Duodenal mucosa (tissue), 2 donors: Measurements from ENCODE around the gene DPEP3.
"Not testable (repeated sequence)": the region's sequence is repeated elsewhere in the genome, so short reads cannot be mapped to it uniquely, and the experiment has no call there.

Experiments used
- H3K27ac ChIP-seq: one replicate; pipeline ENCODE4 v1.7.0; 2013; ENCODE audit warnings: low read depth, low read length
- H3K27me3 ChIP-seq, 2 donors: one replicate each; pipeline ENCODE4 v1.7.0; 2013; ENCODE audit warnings: low read length in 2 of 2, control low read depth in 1 of 2; ENCODE audit not compliant: insufficient read depth in 2 of 2, control insufficient read depth in 1 of 2
- H3K36me3 ChIP-seq, 2 donors: one replicate each; pipeline ENCODE4 v1.7.0; 2013; ENCODE audit warnings: low read length in 2 of 2, control low read depth in 1 of 2; ENCODE audit not compliant: insufficient read depth in 2 of 2, control insufficient read depth in 1 of 2
- H3K4me1 ChIP-seq, 2 donors: one replicate each; pipeline ENCODE4 v1.7.0; 2013; ENCODE audit warnings: low read length in 2 of 2, control low read depth in 1 of 2; ENCODE audit not compliant: insufficient read depth in 2 of 2, control insufficient read depth in 1 of 2
- H3K4me3 ChIP-seq, 2 donors: one replicate each; pipeline ENCODE4 v1.7.0; 2013; ENCODE audit warnings: low read length in 2 of 2, low read depth in 1 of 2
- H3K9ac ChIP-seq, 2 donors: one replicate each; pipeline ENCODE4 v1.7.0; 2013; ENCODE audit warnings: low read length in 2 of 2, low read depth in 1 of 2
- H3K9me3 ChIP-seq, 2 donors: one replicate each; pipeline ENCODE4 v1.7.0; 2013; ENCODE audit warnings: low read length in 2 of 2, control low read depth in 1 of 2; ENCODE audit not compliant: control insufficient read depth in 1 of 2

DPEP3 gene

DNA sequence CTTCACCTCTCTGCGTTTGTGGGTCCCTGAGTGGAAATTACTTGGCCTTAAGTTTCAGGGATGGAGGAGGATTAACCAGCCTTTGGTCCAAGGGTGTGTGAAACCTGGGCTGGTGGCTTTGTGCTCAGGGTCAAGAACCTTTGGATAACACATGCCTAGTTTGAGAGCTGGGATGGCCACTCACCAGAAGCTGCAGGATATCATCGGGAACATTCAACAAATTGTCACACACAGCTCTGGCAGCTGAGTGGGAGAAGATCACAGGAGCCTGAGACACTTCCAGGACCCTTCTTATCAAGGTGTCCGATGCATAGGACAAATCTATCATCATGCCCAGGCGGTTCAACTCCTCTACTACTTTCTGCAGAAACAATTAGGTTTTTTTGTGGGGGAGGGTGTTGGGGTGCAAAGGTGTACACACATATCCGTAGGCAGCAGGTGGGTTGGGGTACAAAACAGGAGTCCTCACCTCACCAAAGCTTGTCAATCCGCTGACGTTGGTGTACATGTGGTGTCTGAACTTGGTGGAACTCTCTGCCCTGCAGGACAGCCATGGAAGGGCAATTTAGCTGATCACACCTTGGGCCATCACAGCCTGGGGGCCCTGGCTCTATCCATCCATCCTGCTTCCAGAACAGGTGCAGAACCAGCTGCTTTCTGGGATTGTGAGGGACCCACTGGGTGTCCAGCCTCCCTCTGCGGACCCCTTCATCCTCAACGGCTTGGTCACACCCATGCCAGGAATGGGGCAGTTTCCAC lies 2.7 kb downstream of the DPEP3 start:
- Histone ChIP-seq H3K4me1 (no peaks in the 10 kb centered on the region), H3K36me3 (no peaks in the 10 kb centered on the region), H3K4me3 (no peak overlapping the region), H3K9ac (no peak overlapping the region), H3K27me3 (peaks cover 0 to 8% of the 10 kb centered on the region in 2 donors), H3K9me3 (no peaks in the 10 kb centered on the region), H3K27ac (no peak overlapping the region)

- Histone ChIP-seq H3K4me1 (no peaks in the 10 kb centered on the region), H3K27me3 (peaks cover 0 to 8% of the 10 kb centered on the region in 2 donors), H3K9me3 (no peaks in the 10 kb centered on the region), H3K4me3 (no peak overlapping the region), H3K36me3 (no peaks in the 10 kb centered on the region), H3K9ac (no peak overlapping the region), H3K27ac (no peak overlapping the region)
These were observed 3.3 kb downstream of the DPEP3 start for GRCh38 chr16:67977005-67977404.

DNA sequence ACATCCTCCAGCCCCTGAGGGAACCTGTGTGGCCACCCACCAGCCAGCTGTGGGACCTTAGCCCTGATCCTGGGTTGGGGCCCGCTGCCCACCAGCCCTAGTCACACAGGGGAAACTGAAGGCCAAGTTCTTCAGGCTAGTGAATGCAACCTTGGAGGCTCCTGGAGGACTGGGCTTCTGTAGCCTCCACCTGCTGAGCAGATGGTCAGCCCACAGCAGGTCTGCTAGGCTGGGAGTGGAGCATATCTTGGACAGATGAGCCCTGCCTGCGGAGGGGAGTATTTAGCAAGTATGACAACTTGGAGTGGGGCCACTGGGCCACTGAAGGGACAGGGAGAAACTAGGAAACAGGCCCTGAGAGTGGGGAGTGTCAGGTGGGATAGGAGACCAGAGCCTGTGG lies 4.1 kb downstream of the DPEP3 start:
- no peak overlapping the region for H3K9ac ChIP-seq
- peaks cover 0 to 8% of the 10 kb centered on the region in 2 donors for H3K27me3 ChIP-seq
- H3K4me1 ChIP-seq: no peaks in the 10 kb centered on the region
- H3K9me3 ChIP-seq: no peaks in the 10 kb centered on the region
- no peak overlapping the region for H3K4me3 ChIP-seq
- no peaks in the 10 kb centered on the region for H3K36me3 ChIP-seq
- no peak overlapping the region for H3K27ac ChIP-seq

- peaks cover 0 to 8% of the 10 kb centered on the region in 2 donors for H3K27me3 ChIP-seq
- H3K4me3 ChIP-seq: no peak overlapping the region
- H3K27ac ChIP-seq: no peak overlapping the region
- H3K9ac ChIP-seq: no peak overlapping the region
- no peaks in the 10 kb centered on the region for H3K9me3 ChIP-seq
- H3K4me1 ChIP-seq: no peaks in the 10 kb centered on the region
- H3K36me3 ChIP-seq: no peaks in the 10 kb centered on the region
These were observed 4.8 kb downstream of the DPEP3 start for GRCh38 chr16:67975321-67976105.

- H3K27ac ChIP-seq, H3K9me3 ChIP-seq, H3K36me3 ChIP-seq, H3K27me3 ChIP-seq, H3K4me3 ChIP-seq, H3K4me1 ChIP-seq, H3K9ac ChIP-seq: not testable (repeated sequence)
These were observed 8.0 kb downstream of the DPEP3 start for GRCh38 chr16:67972285-67972684.

DNA sequence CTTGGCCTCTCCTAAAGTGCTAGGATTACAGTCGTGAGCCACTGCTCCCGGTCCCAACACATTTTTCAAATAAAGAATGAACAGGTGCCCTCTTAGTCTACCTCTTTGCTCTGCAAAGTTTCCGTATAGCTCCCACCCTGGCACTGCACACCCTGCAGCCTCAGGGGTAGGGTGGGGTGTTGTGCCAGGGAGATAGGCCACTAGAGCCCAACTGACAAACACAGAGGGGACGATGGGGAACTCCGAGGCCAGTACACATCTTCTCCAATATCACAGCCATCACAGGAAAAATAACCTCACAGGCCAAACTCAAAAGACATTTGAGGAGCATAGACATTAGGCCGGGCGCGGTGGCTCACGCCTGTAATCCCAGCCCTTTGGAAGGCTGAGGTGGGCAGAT lies 9.2 kb downstream of the DPEP3 start:
- Histone ChIP-seq H3K4me3 (no peak overlapping the region), H3K9ac (no peak overlapping the region), H3K36me3 (no peaks in the 10 kb centered on the region), H3K27ac (no peak overlapping the region), H3K27me3 (peaks cover 3% of the 10 kb centered on the region in 2 donors), H3K4me1 (peaks cover 14 to 19% of the 10 kb centered on the region in 2 donors), H3K9me3 (no peaks in the 10 kb centered on the region)

GRCh38 chr16:67969254-67970039 lies 10.9 kb downstream of the DPEP3 start:
- Histone ChIP-seq H3K4me1 (peaks cover 18 to 35% of the 10 kb centered on the region in 2 donors), H3K4me3 (peak overlapping the region; percentile 79 to 82), H3K36me3 (no peaks in the 10 kb centered on the region), H3K27ac (peak overlapping the region; percentile 78), H3K9me3 (no peaks in the 10 kb centered on the region), H3K9ac (peak overlapping the region; percentile 66 to 76), H3K27me3 (peaks cover 0 to 3% of the 10 kb centered on the region in 2 donors)

DNA sequence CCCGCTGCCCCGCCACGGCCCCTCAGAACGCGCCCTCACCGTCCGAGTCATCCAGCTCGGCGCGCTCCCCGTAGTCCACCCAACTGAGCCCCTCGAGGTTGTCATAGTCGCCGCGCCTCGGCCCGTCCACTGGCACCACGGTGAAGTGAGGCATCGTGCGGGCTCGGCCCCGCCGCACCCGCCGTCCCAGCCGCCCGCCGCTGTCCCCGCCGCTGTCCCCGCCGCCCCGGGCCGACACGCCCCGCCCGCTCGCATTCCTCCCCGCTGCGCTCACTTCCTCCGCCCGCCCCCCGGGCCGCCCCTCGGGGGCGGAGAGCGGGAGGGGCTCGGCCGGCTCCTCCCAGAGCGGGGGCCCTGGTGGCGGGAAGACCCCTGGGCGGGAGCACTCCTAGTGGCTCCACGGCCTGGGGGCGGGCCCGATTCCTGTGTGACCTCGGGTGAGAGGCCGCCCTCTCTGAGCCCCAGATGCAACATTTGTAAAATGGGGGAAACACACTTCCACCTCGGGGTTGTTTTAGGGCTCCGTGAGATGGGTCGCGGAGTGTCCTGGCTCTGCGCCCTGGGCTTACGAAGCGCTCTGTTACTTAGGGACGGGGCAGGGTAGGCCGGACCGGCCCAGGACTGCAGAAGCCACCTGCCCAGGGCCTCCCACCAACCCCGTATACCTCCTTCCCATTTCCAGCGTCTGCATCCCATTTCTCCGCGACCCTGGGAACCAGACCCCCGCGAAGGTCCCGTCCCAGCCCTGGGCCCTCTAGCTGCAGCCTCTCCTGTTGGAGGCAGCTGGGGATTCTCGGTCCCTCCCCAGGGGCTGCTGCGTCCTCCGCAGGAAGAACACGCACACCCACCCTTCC lies 11.7 kb downstream of the DPEP3 start, which contains the start of gene SLC12A4:
SLC12A4 (minus strand) TSS at position 238 of the 854 bp plus-strand sequence; CDS start at position 154, 84 bp downstream.
- peaks cover 0 to 3% of the 10 kb centered on the region in 2 donors for H3K27me3 ChIP-seq
- peak within 1 kb of the TSS; percentile 79 to 82 for H3K4me3 ChIP-seq
- no peaks in the 10 kb centered on the region for H3K36me3 ChIP-seq
- peak within 1 kb of the TSS; percentile 72 to 89 for H3K9ac ChIP-seq
- peaks cover 19 to 43% of the 10 kb centered on the region in 2 donors for H3K4me1 ChIP-seq
- H3K9me3 ChIP-seq: no peaks in the 10 kb centered on the region
- peak within 1 kb of the TSS; percentile 92 for H3K27ac ChIP-seq

- Histone ChIP-seq H3K4me3 (peak overlapping the region; percentile 71 to 79), H3K9ac (peak overlapping the region; percentile 72 to 89), H3K27me3 (peaks cover 0 to 3% of the 10 kb centered on the region in 2 donors), H3K4me1 (peaks cover 19 to 50% of the 10 kb centered on the region in 2 donors), H3K36me3 (no peaks in the 10 kb centered on the region), H3K27ac (peak overlapping the region; percentile 92), H3K9me3 (no peaks in the 10 kb centered on the region)
These were observed 12.3 kb downstream of the DPEP3 start for GRCh38 chr16:67967958-67968399.
